Neuronal stem cell (in vitro differentiated cells): ENCODE data around the gene TTC23.
A peak's percentile ranks its signal among the peaks of the same experiment; 100 is the strongest.

Source experiments
- DNase-seq: peaks from one replicate; pipeline ENCODE4 v3.0.0-alpha.2; 2013; ENCODE audit warnings: low spot score
- H2AFZ ChIP-seq: one replicate; pipeline ENCODE4 v1.6.1; 2013; ENCODE audit warnings: mild to moderate bottlenecking, low read length, inconsistent platforms
- H2AK5ac ChIP-seq: 2 replicates; pipeline ENCODE4 v1.6.1; 2013; ENCODE audit warnings: low read depth, mild to moderate bottlenecking, inconsistent platforms, low read length, moderate library complexity, mixed read lengths
- H2BK120ac ChIP-seq: 2 replicates; pipeline ENCODE4 v1.6.1; 2013; ENCODE audit warnings: low read depth, mild to moderate bottlenecking, inconsistent platforms, low read length, moderate library complexity, mixed read lengths
- H2BK12ac ChIP-seq: one replicate; pipeline ENCODE4 v1.6.1; 2013; ENCODE audit warnings: low read length, inconsistent platforms
- H2BK15ac ChIP-seq: 2 replicates; pipeline ENCODE4 v1.6.1; 2013; ENCODE audit warnings: mild to moderate bottlenecking, low read length, inconsistent platforms, mixed read lengths
- H2BK5ac ChIP-seq: one replicate; pipeline ENCODE4 v1.6.1; 2013; ENCODE audit warnings: inconsistent platforms, mild to moderate bottlenecking, low read length, moderate library complexity
- H3K14ac ChIP-seq: one replicate; pipeline ENCODE4 v1.6.1; 2013; ENCODE audit warnings: low read length, inconsistent platforms
- H3K18ac ChIP-seq: 2 replicates; pipeline ENCODE4 v1.6.1; 2013; ENCODE audit warnings: low read length, inconsistent platforms
- H3K23ac ChIP-seq: 2 replicates; pipeline ENCODE4 v1.6.1; 2013; ENCODE audit warnings: low read depth, mild to moderate bottlenecking, mixed read lengths, low read length, inconsistent platforms; ENCODE audit not compliant: poor library complexity
- H3K27ac ChIP-seq: replicated peaks from 3 replicates; pipeline ENCODE4 v1.5.1; 2013; ENCODE audit warnings: low read length, inconsistent platforms
- H3K27me3 ChIP-seq, 3 experiments: 2 replicates each; pipeline ENCODE4 v1.6.1; 2013; ENCODE audit warnings: low read length in 3 of 3, mild to moderate bottlenecking in 2 of 3, inconsistent platforms in 1 of 3, low read depth in 1 of 3, mixed read lengths in 1 of 3, moderate library complexity in 1 of 3; ENCODE audit not compliant: control insufficient read depth in 3 of 3, insufficient read depth in 3 of 3
- H3K36me3 ChIP-seq, 2 donors: replicated peaks in 1 of 2; 2 replicates each; pipeline ENCODE4 v1.6.1; 2013; ENCODE audit warnings: low read length in 2 of 2; ENCODE audit not compliant: control insufficient read depth in 2 of 2, insufficient read depth in 2 of 2
- H3K4ac ChIP-seq: 2 replicates; pipeline ENCODE4 v1.6.1; 2013; ENCODE audit warnings: inconsistent platforms, mild to moderate bottlenecking, low read length, moderate library complexity
- H3K4me1 ChIP-seq, 2 donors: 1 replicate in 1 of 2; 2 replicates in 1 of 2; pipeline ENCODE4 v1.6.1; 2013; ENCODE audit warnings: low read length in 2 of 2, low read depth in 1 of 2; ENCODE audit not compliant: control insufficient read depth in 2 of 2, insufficient read depth in 1 of 2
- H3K4me2 ChIP-seq: one replicate; pipeline ENCODE4 v1.6.1; 2013; ENCODE audit warnings: mild to moderate bottlenecking, low read length, inconsistent platforms; ENCODE audit not compliant: insufficient read depth, poor library complexity, severe bottlenecking
- H3K4me3 ChIP-seq, 2 donors: 2 replicates each; pipeline ENCODE4 v1.5.1; 2013; ENCODE audit warnings: low read length in 2 of 2, mild to moderate bottlenecking in 2 of 2, inconsistent platforms in 1 of 2, moderate library complexity in 1 of 2
- H3K79me1 ChIP-seq: one replicate; pipeline ENCODE4 v1.6.1; 2013; ENCODE audit warnings: low read depth, mild to moderate bottlenecking, inconsistent platforms, low read length, moderate library complexity
- H3K9ac ChIP-seq: one replicate; pipeline ENCODE4 v1.6.1; 2013; ENCODE audit warnings: mild to moderate bottlenecking, low read depth, low read length, inconsistent platforms; ENCODE audit not compliant: poor library complexity
- H3K9me3 ChIP-seq, 2 donors: replicated peaks in 1 of 2; 2 replicates each; pipeline versions ENCODE3 to v1.6.1; 2013; ENCODE audit warnings: low read length in 2 of 2, mild to moderate bottlenecking in 2 of 2, inconsistent platforms in 1 of 2, low read depth in 1 of 2, mixed read lengths in 1 of 2, moderate library complexity in 1 of 2; ENCODE audit not compliant: control insufficient read depth in 2 of 2, insufficient read depth in 1 of 2
- H4K8ac ChIP-seq: one replicate; pipeline ENCODE4 v1.6.1; 2013; ENCODE audit warnings: low read depth, mild to moderate bottlenecking, inconsistent platforms, low read length, moderate library complexity
- H4K91ac ChIP-seq: one replicate; pipeline ENCODE4 v1.6.1; 2013; ENCODE audit warnings: low read length, low read depth, mild to moderate bottlenecking, inconsistent platforms; ENCODE audit not compliant: poor library complexity
- WGBS, 2 donors: extraction: QIAGEN DNeasy Blood & Tissue Kit; methylation state at CpG; one replicate each; pipeline ENCODE4 v1.1.7; 2013; ENCODE audit warnings: missing lambda C conversion rate in 2 of 2, mixed read lengths in 1 of 2; ENCODE audit not compliant: insufficient read length in 2 of 2, insufficient replicate concordance in 1 of 2; ENCODE audit errors: extremely low coverage in 2 of 2; 5-methylcytosine and 5-hydroxymethylcytosine counted together

Gene TTC23

GRCh38 chr15:99121207-99121606 is 128.2 kb downstream of the TTC23 start:
- peaks cover 23% of the 10 kb centered on the region in 2 donors for H3K4me1 ChIP-seq
- no peak overlapping the region for H3K4me3 ChIP-seq
- no peak overlapping the region for H2BK15ac ChIP-seq
- H3K9me3 ChIP-seq: no peaks in the 10 kb centered on the region
- H3K23ac ChIP-seq: peak overlapping the region; percentile 37
- H4K8ac ChIP-seq: no peak overlapping the region
- H2BK12ac ChIP-seq: no peak overlapping the region
- no peak overlapping the region for H3K27ac ChIP-seq
- no peak for DNase-seq
- no peak overlapping the region for H2AK5ac ChIP-seq
- no peak overlapping the region for H3K4me2 ChIP-seq
- no peak overlapping the region for H2BK120ac ChIP-seq
- H3K36me3 ChIP-seq: peaks cover 0 to 25% of the 10 kb centered on the region in 2 donors
- no peak overlapping the region for H3K9ac ChIP-seq
- H3K79me1 ChIP-seq: no peaks in the 10 kb centered on the region
- H3K4ac ChIP-seq: no peak overlapping the region
- no peak overlapping the region for H4K91ac ChIP-seq
- peak overlapping the region; percentile 11 for H3K18ac ChIP-seq
- H2BK5ac ChIP-seq: no peak overlapping the region
- no CpG with 5 or more reads among the region's 10 CpGs for WGBS, 2 donors
- H3K27me3 ChIP-seq: no peaks in the 10 kb centered on the region
- no peak overlapping the region for H3K14ac ChIP-seq
- H2AFZ ChIP-seq: no peak overlapping the region

- H3K36me3 ChIP-seq: peaks cover 0 to 28% of the 10 kb centered on the region in 2 donors
- no peak overlapping the region for H3K23ac ChIP-seq
- no peak overlapping the region for H3K4me2 ChIP-seq
- peaks cover 15 to 19% of the 10 kb centered on the region in 2 donors for H3K4me1 ChIP-seq
- no peaks in the 10 kb centered on the region for H3K9me3 ChIP-seq
- H3K4me3 ChIP-seq: no peak overlapping the region
- H2BK15ac ChIP-seq: no peak overlapping the region
- H3K79me1 ChIP-seq: no peaks in the 10 kb centered on the region
- H2BK120ac ChIP-seq: no peak overlapping the region
- H2BK12ac ChIP-seq: no peak overlapping the region
- H3K27me3 ChIP-seq: no peaks in the 10 kb centered on the region
- H3K4ac ChIP-seq: no peak overlapping the region
- H4K91ac ChIP-seq: no peak overlapping the region
- H2AFZ ChIP-seq: no peak overlapping the region
- H3K18ac ChIP-seq: no peak overlapping the region
- no peak overlapping the region for H2BK5ac ChIP-seq
- no CpG with 5 or more reads among the region's 12 CpGs for WGBS, 2 donors
- no peak for DNase-seq
- no peak overlapping the region for H2AK5ac ChIP-seq
- no peak overlapping the region for H4K8ac ChIP-seq
- no peak overlapping the region for H3K9ac ChIP-seq
- no peak overlapping the region for H3K27ac ChIP-seq
- H3K14ac ChIP-seq: no peak overlapping the region
These were observed 129.2 kb downstream of the TTC23 start for GRCh38 chr15:99120050-99120777.

- Histone ChIP-seq H3K14ac (no peak overlapping the region), H2BK120ac (no peak overlapping the region), H2AFZ (no peak overlapping the region), H4K8ac (no peak overlapping the region), H2BK15ac (no peak overlapping the region), H3K9ac (peak overlapping the region; percentile 47), H2AK5ac (no peak overlapping the region), H3K4ac (no peak overlapping the region), H3K9me3 (no peaks in the 10 kb centered on the region), H2BK12ac (no peak overlapping the region), H3K18ac (peak overlapping the region; percentile 67), H3K23ac (peak overlapping the region; percentile 68), H3K4me2 (no peak overlapping the region), H2BK5ac (peak overlapping the region; percentile 9), H3K27me3 (no peaks in the 10 kb centered on the region), H3K36me3 (peaks cover 0 to 40% of the 10 kb centered on the region in 2 donors), H4K91ac (no peak overlapping the region), H3K79me1 (no peaks in the 10 kb centered on the region), H3K4me3 (no peak overlapping the region), H3K4me1 (peaks cover 7 to 10% of the 10 kb centered on the region in 2 donors), H3K27ac (no peak overlapping the region)
- no CpG with 5 or more reads among the region's 22 CpGs for WGBS, 2 donors
- DNase-seq: no peak
These were observed 130.4 kb downstream of the TTC23 start for GRCh38 chr15:99118801-99119546.

- no peak overlapping the region for H3K23ac ChIP-seq
- H3K9ac ChIP-seq: no peak overlapping the region
- no peak overlapping the region for H3K4ac ChIP-seq
- H3K36me3 ChIP-seq: peaks cover 0 to 47% of the 10 kb centered on the region in 2 donors
- no peak overlapping the region for H3K14ac ChIP-seq
- H3K9me3 ChIP-seq: no peaks in the 10 kb centered on the region
- H2BK15ac ChIP-seq: no peak overlapping the region
- no peak for DNase-seq
- no CpG with 5 or more reads among the region's 7 CpGs for WGBS, 2 donors
- H2AK5ac ChIP-seq: no peak overlapping the region
- H2BK5ac ChIP-seq: no peak overlapping the region
- H3K27ac ChIP-seq: no peak overlapping the region
- H3K79me1 ChIP-seq: no peaks in the 10 kb centered on the region
- H3K27me3 ChIP-seq: no peaks in the 10 kb centered on the region
- H3K4me1 ChIP-seq: peaks cover under 1 to 3% of the 10 kb centered on the region in 2 donors
- no peak overlapping the region for H4K91ac ChIP-seq
- H3K18ac ChIP-seq: no peak overlapping the region
- no peak overlapping the region for H3K4me3 ChIP-seq
- H2AFZ ChIP-seq: no peak overlapping the region
- no peak overlapping the region for H4K8ac ChIP-seq
- no peak overlapping the region for H2BK12ac ChIP-seq
- H3K4me2 ChIP-seq: no peak overlapping the region
- H2BK120ac ChIP-seq: no peak overlapping the region
These were observed 131.1 kb downstream of the TTC23 start for GRCh38 chr15:99118258-99118632.
